IMR-90 (cell line): Measurements from ENCODE around the gene PRR5L. TPM values are rescaled to one million over a fixed set of nuclear protein-coding genes. Genes with fewer than 3 reads are reported as not detected.

Experiments
- ATAC-seq: fragments of 200-7000 bp; cut with Tn5 transposase; 2 replicates; pipeline ENCODE4 v1.9.1; 2020; ENCODE audit warnings: low read depth, mild to moderate bottlenecking, moderate library complexity
- BruUV-seq: library from RNA; stranded (reverse); fragments of 400-500 nt; replicated peaks from 2 replicates; lab custom pipeline; 2021; lab: Mats Ljungman, UMichigan
- CTCF ChIA-PET: fragments of 300-600 bp; formaldehyde crosslinking; extraction: SDS; loops from one replicate; lab custom pipeline; 2021; ENCODE audit warnings: antibody characterized with exemption; lab: Yijun Ruan, JAX
- POLR2A ChIA-PET: fragments of 300-600 bp; sonication (Branson Sonifier 250); formaldehyde crosslinking; loops from one replicate; lab custom pipeline; 2022; ENCODE audit warnings: antibody characterized with exemption; ENCODE audit not compliant: unreplicated experiment; lab: Charles Lee
- DNase-seq: peaks from one replicate; pipeline ENCODE4 v3.0.0; 2013
- H2AFZ ChIP-seq: replicated peaks from 2 replicates; pipeline ENCODE3; 2013; ENCODE audit warnings: low read length, mild to moderate bottlenecking; ENCODE audit not compliant: poor library complexity
- H2AK5ac ChIP-seq: 2 replicates; pipeline ENCODE4 v1.6.1; 2013; ENCODE audit warnings: low read depth, low read length, inconsistent platforms
- H2AK9ac ChIP-seq: replicated peaks from 2 replicates; pipeline ENCODE3; 2013; ENCODE audit warnings: mild to moderate bottlenecking, low read depth, low read length, moderate library complexity; ENCODE audit not compliant: poor library complexity
- H2BK120ac ChIP-seq: 2 replicates; pipeline ENCODE4 v1.6.1; 2013; ENCODE audit warnings: low read depth, low read length, inconsistent platforms
- H2BK15ac ChIP-seq: 3 replicates; pipeline ENCODE4 v1.6.1; 2013; ENCODE audit warnings: low read depth, low read length, inconsistent platforms
- H2BK20ac ChIP-seq: 2 replicates; pipeline ENCODE4 v1.6.1; 2013; ENCODE audit warnings: low read depth, mild to moderate bottlenecking, inconsistent platforms, low read length, moderate library complexity
- H2BK5ac ChIP-seq: 2 replicates; pipeline ENCODE4 v1.6.1; 2013; ENCODE audit warnings: mild to moderate bottlenecking, low read depth, low read length, inconsistent platforms; ENCODE audit not compliant: poor library complexity, severe bottlenecking
- H3K14ac ChIP-seq: replicated peaks from 2 replicates; pipeline ENCODE4 v1.6.1; 2013; ENCODE audit warnings: low read depth, low read length, inconsistent platforms
- H3K18ac ChIP-seq: 2 replicates; pipeline ENCODE4 v1.6.1; 2013; ENCODE audit warnings: low read depth, low read length, control low read depth
- H3K23ac ChIP-seq: 2 replicates; pipeline ENCODE4 v1.6.1; 2013; ENCODE audit warnings: low read depth, low read length, inconsistent platforms
- H3K27ac ChIP-seq: 2 replicates; pipeline ENCODE4 v1.5.1; 2013; ENCODE audit warnings: mild to moderate bottlenecking, control low read depth, low read length; ENCODE audit not compliant: insufficient read depth
- H3K27me3 ChIP-seq: 2 replicates; pipeline ENCODE4 v1.6.1; 2013; ENCODE audit warnings: low read length; ENCODE audit not compliant: control insufficient read depth, insufficient read depth
- H3K36me3 ChIP-seq: 2 replicates; pipeline ENCODE4 v1.6.1; 2013; ENCODE audit warnings: low read length, mixed read lengths; ENCODE audit not compliant: control insufficient read depth, insufficient read depth
- H3K4ac ChIP-seq: 2 replicates; pipeline ENCODE4 v1.6.1; 2013; ENCODE audit warnings: low read depth, low read length, inconsistent platforms
- H3K4me1 ChIP-seq: 2 replicates; pipeline ENCODE4 v1.6.1; 2013; ENCODE audit warnings: low read length, mixed read lengths; ENCODE audit not compliant: control insufficient read depth, insufficient read depth
- H3K4me2 ChIP-seq: 2 replicates; pipeline ENCODE4 v1.6.1; 2013; ENCODE audit warnings: low read depth, mild to moderate bottlenecking, control low read depth, low read length, moderate library complexity
- H3K4me3 ChIP-seq: 2 replicates; pipeline ENCODE4 v1.5.1; 2013; ENCODE audit warnings: low read depth, mild to moderate bottlenecking, control low read depth, low read length, moderate library complexity; ENCODE audit not compliant: insufficient read depth
- H3K56ac ChIP-seq: 2 replicates; pipeline ENCODE4 v1.6.1; 2013; ENCODE audit warnings: low read length, inconsistent platforms; ENCODE audit not compliant: insufficient read depth; ENCODE audit errors: extremely low read depth
- H3K79me1 ChIP-seq, 2 experiments: 2 replicates each; pipeline ENCODE4 v1.6.1; 2013; ENCODE audit warnings: low read length in 2 of 2, inconsistent platforms in 1 of 2, low read depth in 1 of 2
- H3K9ac ChIP-seq: 2 replicates; pipeline ENCODE4 v1.6.1; 2013; ENCODE audit warnings: low read depth, low read length, control low read depth
- H3K9me1 ChIP-seq: 2 replicates; pipeline ENCODE4 v1.6.1; 2013; ENCODE audit warnings: low read length, inconsistent platforms; ENCODE audit not compliant: insufficient read depth
- H3K9me3 ChIP-seq: 2 replicates; pipeline ENCODE4 v1.6.1; 2013; ENCODE audit warnings: low read length; ENCODE audit not compliant: control insufficient read depth, insufficient read depth
- H4K20me1 ChIP-seq: 2 replicates; pipeline ENCODE4 v1.6.1; 2013; ENCODE audit warnings: low read length, inconsistent platforms; ENCODE audit not compliant: insufficient read depth
- H4K5ac ChIP-seq: 2 replicates; pipeline ENCODE4 v1.6.1; 2013; ENCODE audit warnings: mild to moderate bottlenecking, low read depth, low read length, control low read depth
- H4K8ac ChIP-seq, 2 experiments: 2 replicates each; pipeline ENCODE4 v1.6.1; 2013; ENCODE audit warnings: low read depth in 2 of 2, low read length in 2 of 2, control low read depth in 1 of 2, inconsistent platforms in 1 of 2
- H4K91ac ChIP-seq: 2 replicates; pipeline ENCODE4 v1.6.1; 2013; ENCODE audit warnings: low read depth, low read length, inconsistent platforms; ENCODE audit not compliant: insufficient read depth
- BHLHE40 ChIP-seq: fragments of 150-350 bp; IDR thresholded peaks from 2 replicates; pipeline ENCODE4 v1.6.1; 2016; ENCODE audit warnings: mild to moderate bottlenecking, low read depth, low read length
- CEBPB ChIP-seq: IDR thresholded peaks from 2 replicates; pipeline ENCODE4 v1.6.1; 2012; ENCODE audit warnings: low read depth, low read length, improper control_type of control experiment
- CHD1 ChIP-seq: IDR thresholded peaks from 2 replicates; pipeline ENCODE4 v1.6.1; 2012; ENCODE audit warnings: low read depth, low read length, improper control_type of control experiment
- CTCF ChIP-seq: conservative IDR thresholded peaks from 2 replicates; pipeline ENCODE4 v1.5.1; 2012; ENCODE audit warnings: mild to moderate bottlenecking, low read depth, low read length, improper control_type of control experiment
- ELK1 ChIP-seq: fragments of 150-350 bp; IDR thresholded peaks from 2 replicates; pipeline ENCODE4 v1.6.1; 2016; ENCODE audit warnings: low read depth, mild to moderate bottlenecking, low read length, moderate library complexity, borderline replicate concordance
- FOS ChIP-seq: fragments of 150-350 bp; IDR thresholded peaks from 2 replicates; pipeline ENCODE4 v1.6.1; 2016; ENCODE audit warnings: low read depth, low read length
- MAFK ChIP-seq: IDR thresholded peaks from 2 replicates; pipeline ENCODE4 v1.6.1; 2012; ENCODE audit warnings: low read depth, low read length, improper control_type of control experiment
- MAZ ChIP-seq: IDR thresholded peaks from 2 replicates; pipeline ENCODE4 v1.6.1; 2012; ENCODE audit warnings: low read depth, mild to moderate bottlenecking, low read length, improper control_type of control experiment, moderate library complexity, borderline replicate concordance
- MXI1 ChIP-seq: IDR thresholded peaks from 2 replicates; pipeline ENCODE4 v1.6.1; 2012; ENCODE audit warnings: low read depth, mild to moderate bottlenecking, low read length, moderate library complexity, borderline replicate concordance
- NFE2L2 ChIP-seq: fragments of 150-350 bp; IDR thresholded peaks from 2 replicates; pipeline ENCODE4 v1.6.1; 2016; ENCODE audit warnings: low read depth, mild to moderate bottlenecking, low read length
- POLR2A ChIP-seq: IDR thresholded peaks from 2 replicates; pipeline ENCODE4 v1.6.1; 2012; ENCODE audit warnings: mild to moderate bottlenecking, low read depth, low read length
- RAD21 ChIP-seq: IDR thresholded peaks from 2 replicates; pipeline ENCODE4 v1.6.1; 2012; ENCODE audit warnings: low read length, improper control_type of control experiment
- RCOR1 ChIP-seq: IDR thresholded peaks from 2 replicates; pipeline ENCODE4 v1.6.1; 2012; ENCODE audit warnings: mild to moderate bottlenecking, low read length, improper control_type of control experiment; ENCODE audit not compliant: insufficient replicate concordance
- RFX5 ChIP-seq: IDR thresholded peaks from 2 replicates; pipeline ENCODE4 v1.8.0; 2012; ENCODE audit warnings: low read depth, mild to moderate bottlenecking, low read length, moderate library complexity
- SMC3 ChIP-seq: fragments of 150-350 bp; IDR thresholded peaks from 2 replicates; pipeline ENCODE4 v1.6.1; 2016; ENCODE audit warnings: low read depth, mild to moderate bottlenecking, antibody characterized with exemption, low read length, moderate library complexity
- USF2 ChIP-seq: fragments of 150-350 bp; IDR thresholded peaks from 2 replicates; pipeline ENCODE4 v1.6.1; 2017; ENCODE audit warnings: mild to moderate bottlenecking, antibody characterized with exemption, low read length, low read depth
- WGBS, 2 experiments: methylation state at CpG; one replicate each; pipeline versions ENCODE4 v1.1.5 to v1.1.7; 2013; ENCODE audit warnings: missing lambda C conversion rate in 2 of 2; ENCODE audit not compliant: insufficient read length in 1 of 2; ENCODE audit errors: extremely low coverage in 2 of 2; 5-methylcytosine and 5-hydroxymethylcytosine counted together
- dilution Hi-C: fragments of 300-500 bp; cut with HindIII; formaldehyde crosslinking; loops from one replicate; pipeline ENCODE4 v1.14.3; 2018; ENCODE audit warnings: low sequenced_read_pairs; ENCODE audit not compliant: unreplicated experiment
- in situ Hi-C: fragments of 300-500 bp; cut with MboI; formaldehyde crosslinking; loops from 3 replicates; pipeline ENCODE4 v1.14.3; 2019; ENCODE audit warnings: low sequenced_read_pairs, inconsistent platforms, mixed read lengths
- intact Hi-C: fragments of 100-400 bp; cut with micrococcal nuclease; formaldehyde crosslinking; loops from 2 replicates; pipeline ENCODE4 v1.10.0; 2022
- polyA plus RNA-seq, 3 experiments: library from polyadenylated mRNA; depleted of rRNA; stranded (reverse); fragments of >200 nt; gene quantifications; 2 replicates each; pipeline ENCODE4 v1.2.3, GENCODE V29; 2012; ENCODE audit warnings: low replicate concordance in 1 of 3
- total RNA-seq: library from RNA; depleted of rRNA; stranded (reverse); fragments of >200 nt; gene quantifications from 2 replicates; pipeline ENCODE4 v1.2.3, GENCODE V29; 2012

PRR5L gene
- total and polyA plus RNA-seq, 2 of the 4 experiments (the other 2 are of a cell fraction), result 2.9 to 3.6 TPM

GRCh38 chr11:36427876-36428275 is 131.8 kb downstream of the PRR5L start:
- dilution Hi-C loops, result no loop called here
- no peak for DNase-seq
- ATAC-seq, result no peak

More at GRCh38 chr11:36427876-36428275, 131.8 kb downstream of the PRR5L start:
- H2AK9ac ChIP-seq, result no peak overlapping the region
- H3K27me3 ChIP-seq, result no peaks in the 10 kb centered on the region
- H3K4me3 ChIP-seq, result no peak overlapping the region
- H2BK5ac ChIP-seq, result no peak overlapping the region
- H3K27ac ChIP-seq, result no peak overlapping the region
- no peak overlapping the region for H3K4ac ChIP-seq
- H3K9me3 ChIP-seq, result no peaks in the 10 kb centered on the region
- no peak overlapping the region for H3K4me2 ChIP-seq
- no peak overlapping the region for H4K5ac ChIP-seq
- H3K56ac ChIP-seq, result no peak overlapping the region
- H4K91ac ChIP-seq, result peak overlapping the region; percentile 22; the same call in 1 of the 2 replicates
- H3K9me1 ChIP-seq, result peaks cover 30% of the 10 kb centered on the region
- H3K9ac ChIP-seq, result no peak overlapping the region
- ChIA-PET CTCF (interaction anchor here (1.2 kb wide), 1 partner anchor 55 kb away, joined by 3 read pairs; no protein-coding TSS in a partner anchor), POLR2A (no interaction called here)
- H3K4me1 ChIP-seq, result peaks cover 23% of the 10 kb centered on the region
- no peaks in the 10 kb centered on the region for H3K36me3 ChIP-seq
- intact Hi-C loops (no loop called here), in situ Hi-C loops (no loop called here)
- no peak overlapping the region for H2BK15ac ChIP-seq
- H3K23ac ChIP-seq, result no peak overlapping the region
- H3K18ac ChIP-seq, result no peak overlapping the region; the same call in 1 of the 2 replicates
- no peak overlapping the region for H2BK120ac ChIP-seq
- H4K8ac ChIP-seq, result no peak overlapping the region
- TF ChIP-seq FOS (no peak), SMC3 (no peak), USF2 (no peak), MAZ (no peak), ELK1 (no peak), CHD1 (no peak), RCOR1 (no peak), NFE2L2 (no peak), CTCF (no peak), BHLHE40 (no peak), RFX5 (no peak), CEBPB (no peak), MXI1 (no peak), POLR2A (no peak), RAD21 (no peak), MAFK (no peak)
- H2AK5ac ChIP-seq, result peak overlapping the region; percentile 7; the same call in 1 of the 2 replicates
- no CpG with 5 or more reads among the region's 3 CpGs for WGBS, 2 experiments
- peaks cover 0 to 12% of the 10 kb centered on the region in 2 experiments; a peak in 3 of 4 replicates for H3K79me1 ChIP-seq
- H3K14ac ChIP-seq, result no peak overlapping the region
- no peak overlapping the region for H2AFZ ChIP-seq
- no TSS peak for BruUV-seq
- no peaks in the 10 kb centered on the region for H4K20me1 ChIP-seq
- H2BK20ac ChIP-seq, result no peak overlapping the region
